K562 (cell line): ENCODE results near the gene NPIPB9. TPM values are rescaled to one million over a fixed set of nuclear protein-coding genes. Genes with fewer than 3 reads are reported as not detected.
"Not testable (repeated sequence)": the region's sequence is repeated elsewhere in the genome, so short reads cannot be mapped to it uniquely, and the experiment has no call there.

ENCODE experiments used
- ATAC-seq: fragments of 200-7000 bp; cut with Tn5 transposase; 3 replicates; pipeline ENCODE4 v1.9.1; 2020; ENCODE audit warnings: moderate library complexity
- BruUV-seq: library from RNA; stranded (reverse); fragments of 400-500 nt; replicated peaks from 2 replicates; lab custom pipeline; 2021; lab: Mats Ljungman, UMichigan
- CTCF ChIA-PET: fragments of 300-600 bp; formaldehyde crosslinking; extraction: SDS; loops from one replicate; lab custom pipeline; 2021; ENCODE audit warnings: low intra/inter-chr PET ratio; lab: Yijun Ruan, JAX
- POLR2A ChIA-PET: fragments of 300-600, 350-650 bp; sonication (Branson Sonifier 250); formaldehyde crosslinking; extraction: SDS; loops from one replicate; lab custom pipeline; 2021; ENCODE audit warnings: antibody characterized with exemption, inconsistent platforms; lab: Yijun Ruan, JAX
- DNase-seq, 4 experiments: peaks; one replicate each; pipeline versions ENCODE4 v3.0.0 to v3.0.0-alpha.2; 2011 to 2018; ENCODE audit warnings: low spot score in 3 of 4, mixed read lengths in 3 of 4; ENCODE audit errors: extremely low read depth in 1 of 4
- FAIRE-seq: peaks from 2 replicates; lab custom pipeline; 2011; peaks lifted over from hg19 to GRCh38; lab: Jason Lieb, UNC
- H2AFZ ChIP-seq: 2 replicates; pipeline ENCODE4 v1.6.0; 2011; ENCODE audit warnings: low read depth, low read length, control low read depth, inconsistent platforms
- H3K27ac ChIP-seq: fragments of 200-600 bp; 3 replicates; pipeline ENCODE4 v1.8.0; 2011; ENCODE audit warnings: low read depth, mild to moderate bottlenecking, control low read depth, inconsistent platforms, low read length, moderate library complexity, mixed read lengths; ENCODE audit errors: extremely low read depth
- H3K27me3 ChIP-seq, 2 experiments: fragments of 300-600 bp in 1 of 2; 2 replicates in 1 of 2; 3 replicates in 1 of 2; pipeline versions ENCODE4 v1.6.0 to v1.8.0; 2011; ENCODE audit warnings: inconsistent platforms in 2 of 2, low read length in 2 of 2, mild to moderate bottlenecking in 1 of 2, mixed read lengths in 1 of 2, moderate library complexity in 1 of 2; ENCODE audit not compliant: control insufficient read depth in 2 of 2, insufficient read depth in 2 of 2
- H3K36me3 ChIP-seq: fragments of 300-600 bp; 3 replicates; pipeline ENCODE4 v1.8.0; 2011; ENCODE audit warnings: mild to moderate bottlenecking, low read length, inconsistent platforms; ENCODE audit not compliant: control insufficient read depth, insufficient read depth
- H3K4me1 ChIP-seq, 2 experiments: fragments of 200-600 bp in 1 of 2; replicated peaks in 1 of 2; 2 replicates in 1 of 2; 3 replicates in 1 of 2; pipeline versions ENCODE4 v1.5.1 to v1.8.0; 2011; ENCODE audit warnings: inconsistent platforms in 2 of 2, low read length in 2 of 2, mild to moderate bottlenecking in 1 of 2, mixed read lengths in 1 of 2, moderate library complexity in 1 of 2; ENCODE audit not compliant: control insufficient read depth in 2 of 2, insufficient read depth in 2 of 2
- H3K4me2 ChIP-seq: 2 replicates; pipeline ENCODE4 v1.6.1; 2011; ENCODE audit warnings: low read length, control low read depth, inconsistent platforms, mixed read lengths; ENCODE audit not compliant: insufficient read depth
- H3K4me3 ChIP-seq: fragments of 200-600 bp; sonication (generic), shearing (Covaris generic); 2 replicates; pipeline ENCODE4 v1.5.1; 2016; ENCODE audit warnings: control low read depth, inconsistent platforms
- H3K79me2 ChIP-seq: fragments of 200-600 bp; 3 replicates; pipeline ENCODE4 v1.8.0; 2011; ENCODE audit warnings: low read length, inconsistent platforms; ENCODE audit not compliant: control insufficient read depth, insufficient read depth
- H3K9ac ChIP-seq, 2 experiments: 2 replicates each; pipeline versions ENCODE4 v1.6.0 to v1.6.1; 2011; ENCODE audit warnings: low read depth in 2 of 2, low read length in 2 of 2, control low read depth in 1 of 2, inconsistent platforms in 1 of 2, mild to moderate bottlenecking in 1 of 2, mixed read lengths in 1 of 2; ENCODE audit not compliant: insufficient read depth in 1 of 2
- H3K9me1 ChIP-seq: one replicate; pipeline ENCODE4 v1.6.0; 2011; ENCODE audit warnings: inconsistent platforms, mild to moderate bottlenecking, low read length, moderate library complexity; ENCODE audit not compliant: control insufficient read depth, insufficient read depth
- H3K9me3 ChIP-seq: replicated peaks from 2 replicates; pipeline ENCODE4 v1.5.1; 2011; ENCODE audit warnings: low read depth, low read length, inconsistent platforms; ENCODE audit not compliant: control insufficient read depth, insufficient read depth
- H4K20me1 ChIP-seq: replicated peaks from 2 replicates; pipeline ENCODE4 v1.6.1; 2011; ENCODE audit warnings: low read length, inconsistent platforms, mixed read lengths; ENCODE audit not compliant: control insufficient read depth, insufficient read depth
- WGBS: fragments of 100-300 bp; shearing (Covaris generic); methylation state at CpG from one replicate; pipeline ENCODE4 v1.1.6; 2016; ENCODE audit warnings: low coverage, mixed read lengths; ENCODE audit not compliant: insufficient coverage; ENCODE audit errors: missing lambda C conversion rate; 5-methylcytosine and 5-hydroxymethylcytosine counted together
- in situ Hi-C: fragments of 300-500 bp; cut with MboI; formaldehyde crosslinking; loops from 4 replicates; pipeline ENCODE4 v1.15.0; 2018; ENCODE audit warnings: inconsistent platforms, mixed read lengths
- intact Hi-C: fragments of 100-400 bp; cut with micrococcal nuclease; formaldehyde crosslinking; loops from 2 replicates; pipeline ENCODE4 v1.14.2; 2022
- polyA plus RNA-seq, 8 experiments: library from polyadenylated mRNA; depleted of rRNA in 4 of 8; stranded (reverse) in 5 of 8; unstranded in 3 of 8; fragments of >200 nt; fragmentation: Nextera tagmentation in 2 of 8; fragmentation: Illumina TruSeq in 1 of 8; extraction: Ambion mirVana in 2 of 8; extraction: Trizol in 1 of 8; gene quantifications; 2 replicates each; pipeline versions ENCODE4 v1.2.1 to v1.2.3, GENCODE V29; 2011 to 2014; ENCODE audit warnings: inconsistent platforms in 1 of 8, missing spikeins in 1 of 8
- total RNA-seq, 7 experiments: library from RNA; depleted of rRNA in 6 of 7; stranded (reverse); fragments of >200 nt in 6 of 7; fragmentation: Illumina TruSeq in 2 of 7; extraction: Trizol in 2 of 7; gene quantifications; 2 replicates each; pipeline versions ENCODE4 v1.2.1 to v1.2.3, GENCODE V29; 2011 to 2021; ENCODE audit warnings: low replicate concordance in 1 of 7
- TF ChIP-seq, protein P1 (sequence below), 2 experiments: IDR thresholded peaks; 2 replicates each; pipeline ENCODE4 v1.6.1; 2011; ENCODE audit warnings: borderline replicate concordance in 1 of 2, control low read depth in 1 of 2, low read depth in 1 of 2, low read length in 1 of 2, mild to moderate bottlenecking in 1 of 2, mixed read lengths in 1 of 2, moderate library complexity in 1 of 2; ENCODE audit not compliant: insufficient read depth in 1 of 2, insufficient read length in 1 of 2, poor library complexity in 1 of 2, severe bottlenecking in 1 of 2; ENCODE audit errors: extremely low read depth in 1 of 2

Gene NPIPB9
- total and polyA plus RNA-seq, 9 of the 15 experiments (the other 6 are each of a cell fraction or from before 2014, with no cell fraction given), result 0.10 to 2.4 (median 0.94) TPM

DNA sequence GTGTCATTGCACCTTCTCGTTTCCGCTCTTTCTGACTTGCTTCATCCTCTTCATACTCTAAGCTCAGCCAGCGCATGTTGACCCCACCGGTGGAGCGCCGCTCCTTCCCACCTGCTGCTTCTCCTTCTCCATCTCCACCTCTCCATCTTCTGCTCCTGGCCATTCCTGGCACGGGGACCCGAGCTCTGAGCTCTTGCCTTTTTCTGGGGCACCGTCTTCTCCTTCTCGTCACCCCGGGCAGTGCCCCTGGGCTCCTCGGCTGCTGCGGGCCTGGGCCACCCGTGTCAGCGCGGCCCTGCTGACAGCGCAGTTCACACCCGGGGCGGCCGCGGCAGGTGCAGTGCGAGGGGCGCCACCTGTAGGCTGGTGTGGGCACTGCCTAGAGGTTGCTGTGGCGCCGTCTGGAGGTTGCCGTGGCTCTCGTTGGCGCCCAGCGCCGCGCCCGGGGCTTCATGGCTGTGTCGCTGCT, 1.6 kb upstream of the NPIPB9 start:
- H3K4me3 ChIP-seq, intact Hi-C loops: not testable (repeated sequence)
- H2AFZ ChIP-seq, result 0 out of 2 replicates have a peak overlapping the region, but pooled peaks have one; percentile 32
- peak; percentile 99 for ATAC-seq
- TF ChIP-seq, protein P1, sequence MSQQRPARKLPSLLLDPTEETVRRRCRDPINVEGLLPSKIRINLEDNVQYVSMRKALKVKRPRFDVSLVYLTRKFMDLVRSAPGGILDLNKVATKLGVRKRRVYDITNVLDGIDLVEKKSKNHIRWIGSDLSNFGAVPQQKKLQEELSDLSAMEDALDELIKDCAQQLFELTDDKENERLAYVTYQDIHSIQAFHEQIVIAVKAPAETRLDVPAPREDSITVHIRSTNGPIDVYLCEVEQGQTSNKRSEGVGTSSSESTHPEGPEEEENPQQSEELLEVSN (IDR thresholded peaks at IDR 0.05; ENCODE audit: borderline replicate concordance in 1 of 2, extremely low read depth in 1 of 2, insufficient read depth in 1 of 2, insufficient read length in 1 of 2, low read depth in 1 of 2, low read length in 1 of 2, poor library complexity in 1 of 2, severe bottlenecking in 1 of 2), result peak in 1 of 2 experiments; percentile 16
- TF ChIP-seq, all 486 proteins: peak for 1; not testable (repeated sequence) for 485
- H3K79me2 ChIP-seq, BruUV-seq, H3K4me2 ChIP-seq, H3K9ac ChIP-seq, H3K27ac ChIP-seq, H3K27me3 ChIP-seq, H3K9me1 ChIP-seq, H3K36me3 ChIP-seq, H3K9me3 ChIP-seq, DNase-seq, H3K4me1 ChIP-seq, CTCF ChIA-PET, POLR2A ChIA-PET, H4K20me1 ChIP-seq, in situ Hi-C loops: not testable (repeated sequence)
- WGBS, result 42% methylated on average over 4 of the region's 33 CpGs
- FAIRE-seq, result peak; percentile 89

DNA sequence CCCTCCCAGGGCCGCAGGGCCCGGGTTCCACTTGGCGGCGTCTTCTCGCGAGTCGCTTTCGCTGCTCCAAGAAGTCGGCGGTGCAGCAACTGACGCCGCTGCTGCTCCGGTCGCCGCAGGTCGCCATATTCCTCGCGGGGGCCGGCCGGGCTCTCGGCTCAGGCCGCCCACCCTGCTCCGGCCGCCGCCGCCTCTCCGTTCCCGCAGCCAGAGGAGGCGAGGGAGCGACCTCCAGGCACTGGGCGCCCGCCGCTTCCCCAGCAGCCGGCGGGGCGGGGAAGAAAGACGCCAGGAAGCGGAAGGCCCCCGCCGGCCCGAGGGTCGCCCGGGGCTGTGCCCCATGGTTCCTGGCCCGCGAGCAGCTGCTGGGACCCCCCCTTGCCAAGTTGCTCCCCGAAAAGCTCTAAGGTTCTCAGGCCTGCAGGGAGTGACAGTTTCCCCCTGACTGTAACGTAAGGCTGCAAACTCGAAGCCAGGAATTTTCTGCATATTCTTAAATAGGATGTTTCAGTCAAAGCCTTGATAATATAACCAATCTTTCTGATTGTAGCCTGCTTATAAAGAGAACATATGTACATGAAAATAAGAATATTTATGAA, 1.0 kb upstream of the NPIPB9 start:
- intact Hi-C loops, H3K27me3 ChIP-seq, H2AFZ ChIP-seq, DNase-seq, POLR2A ChIA-PET, FAIRE-seq, H3K79me2 ChIP-seq, H3K4me1 ChIP-seq, CTCF ChIA-PET, H3K9me3 ChIP-seq, H4K20me1 ChIP-seq, H3K4me3 ChIP-seq, H3K36me3 ChIP-seq, H3K4me2 ChIP-seq, BruUV-seq, H3K27ac ChIP-seq, H3K9me1 ChIP-seq, H3K9ac ChIP-seq, in situ Hi-C loops: not testable (repeated sequence)
- no CpG with 5 or more reads among the region's 48 CpGs for whole genome bisulfite sequencing
- peak; percentile 87; the same call in 2 of the 3 replicates for ATAC-seq

DNA sequence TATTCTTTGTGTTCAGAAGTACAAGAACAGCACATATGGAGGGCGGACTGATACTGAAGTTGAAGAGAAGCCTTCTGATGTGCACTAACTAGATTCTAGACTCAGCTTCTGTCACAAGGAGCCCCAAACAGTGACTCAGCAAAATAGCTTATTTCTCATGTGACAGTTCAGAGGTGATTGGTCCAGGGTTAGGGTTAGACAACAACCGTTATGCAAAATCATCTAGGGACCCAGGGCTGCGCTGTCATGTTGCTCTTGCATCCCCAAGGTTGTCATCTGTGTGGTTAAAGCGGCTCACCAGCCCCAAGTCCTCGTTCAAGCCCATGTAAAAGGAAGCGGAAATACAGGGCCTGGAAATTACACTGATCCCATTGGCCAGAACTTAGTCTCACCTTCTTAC, 30.1 kb downstream of the NPIPB9 start:
- H3K36me3 ChIP-seq, H4K20me1 ChIP-seq, H3K27ac ChIP-seq, H3K27me3 ChIP-seq, FAIRE-seq, H3K9me1 ChIP-seq, intact Hi-C loops, H2AFZ ChIP-seq, H3K9ac ChIP-seq, BruUV-seq, H3K4me1 ChIP-seq, H3K4me2 ChIP-seq, H3K9me3 ChIP-seq, H3K4me3 ChIP-seq, DNase-seq, H3K79me2 ChIP-seq, CTCF ChIA-PET, POLR2A ChIA-PET: not testable (repeated sequence)
- ATAC-seq, result peak; percentile 99
- in situ Hi-C loops, result loop anchor here (25.0 kb wide), 1 partner anchor 169 kb away; the partner anchor contains the start of gene SULT1A1
- WGBS, result no CpG with 5 or more reads among the region's 6 CpGs
